T1000 (cell line): ENCODE results near the gene CYP27B1.

ENCODE experiments used
- DNase-seq: peaks from one replicate; lab custom pipeline; 2025; ENCODE audit warnings: mixed read lengths; lab: John Stamatoyannopoulos, UW

The CYP27B1 gene

GRCh38 chr12:57766464-57767304, at the start of gene CYP27B1:
Gene CYP27B1, minus strand, starts transcription at chr12:57767078. Its CDS starts 37 bp downstream, at chr12:57767041.
- DNase-seq: no peak

GRCh38 chr12:57816001-57816854, 49.4 kb upstream of the CYP27B1 start:
- DNase-seq: no peak

- no peak for DNase-seq
Observed at GRCh38 chr12:57815177-57816000, 48.5 kb upstream of the CYP27B1 start.

GRCh38 chr12:57813971-57814772, 47.3 kb upstream of the CYP27B1 start:
- no peak for DNase-seq

- no peak for DNase-seq
Observed at GRCh38 chr12:57813111-57813970, 46.5 kb upstream of the CYP27B1 start.

GRCh38 chr12:57811028-57811755, 44.3 kb upstream of the CYP27B1 start:
- DNase-seq: no peak

- peak; percentile 93 for DNase-seq
Observed at GRCh38 chr12:57810450-57810849, 43.6 kb upstream of the CYP27B1 start.

- DNase-seq: no peak
Observed at GRCh38 chr12:57809425-57809824, 42.5 kb upstream of the CYP27B1 start.

- no peak for DNase-seq
Observed at GRCh38 chr12:57808351-57808750, 41.5 kb upstream of the CYP27B1 start.

GRCh38 chr12:57807285-57807684, 40.4 kb upstream of the CYP27B1 start:
- no peak for DNase-seq

GRCh38 chr12:57806677-57807076, 39.8 kb upstream of the CYP27B1 start:
- DNase-seq: no peak

GRCh38 chr12:57803319-57803893, 36.5 kb upstream of the CYP27B1 start:
- no peak for DNase-seq

- no peak for DNase-seq
Observed at GRCh38 chr12:57802607-57803006, 35.7 kb upstream of the CYP27B1 start.

GRCh38 chr12:57800965-57801364, 34.1 kb upstream of the CYP27B1 start:
- DNase-seq: no peak

- no peak for DNase-seq
Observed at GRCh38 chr12:57797933-57798332, 31.1 kb upstream of the CYP27B1 start.

GRCh38 chr12:57796996-57797395, 30.1 kb upstream of the CYP27B1 start:
- DNase-seq: no peak

GRCh38 chr12:57795354-57795753, 28.5 kb upstream of the CYP27B1 start:
- DNase-seq: no peak

GRCh38 chr12:57793920-57794319, 27.0 kb upstream of the CYP27B1 start:
- no peak for DNase-seq

GRCh38 chr12:57783861-57784260, 17.0 kb upstream of the CYP27B1 start:
- DNase-seq: no peak
